Ishikawa (cell line): Measurements from ENCODE around the gene POFUT1.

Experiments
- CEBPB ChIP-seq: IDR thresholded peaks from 2 replicates; pipeline ENCODE4 v1.6.1; 2012
- CREB1 ChIP-seq: IDR thresholded peaks from 2 replicates; pipeline ENCODE4 v1.6.1; 2012; ENCODE audit warnings: low read depth
- EP300 ChIP-seq: IDR thresholded peaks from 2 replicates; pipeline ENCODE4 v1.6.1; 2012; ENCODE audit warnings: borderline replicate concordance
- FOXM1 ChIP-seq: IDR thresholded peaks from 2 replicates; pipeline ENCODE4 v1.6.1; 2012; ENCODE audit warnings: low read depth, borderline replicate concordance
- NFIC ChIP-seq: IDR thresholded peaks from 2 replicates; pipeline ENCODE4 v1.6.1; 2012
- TAF1 ChIP-seq: IDR thresholded peaks from 2 replicates; pipeline ENCODE4 v1.6.1; 2012; ENCODE audit warnings: low read depth, mild to moderate bottlenecking
- TEAD4 ChIP-seq: IDR thresholded peaks from 2 replicates; pipeline ENCODE4 v1.6.1; 2012
- USF1 ChIP-seq: IDR thresholded peaks from 2 replicates; pipeline ENCODE4 v1.6.1; 2012
- TF ChIP-seq, protein P1 (sequence below): IDR thresholded peaks from 2 replicates; pipeline ENCODE4 v1.6.1; 2012; ENCODE audit warnings: low read depth, mild to moderate bottlenecking
- TF ChIP-seq, protein P2 (sequence below): IDR thresholded peaks from 2 replicates; pipeline ENCODE4 v1.6.1; 2012

DNA sequence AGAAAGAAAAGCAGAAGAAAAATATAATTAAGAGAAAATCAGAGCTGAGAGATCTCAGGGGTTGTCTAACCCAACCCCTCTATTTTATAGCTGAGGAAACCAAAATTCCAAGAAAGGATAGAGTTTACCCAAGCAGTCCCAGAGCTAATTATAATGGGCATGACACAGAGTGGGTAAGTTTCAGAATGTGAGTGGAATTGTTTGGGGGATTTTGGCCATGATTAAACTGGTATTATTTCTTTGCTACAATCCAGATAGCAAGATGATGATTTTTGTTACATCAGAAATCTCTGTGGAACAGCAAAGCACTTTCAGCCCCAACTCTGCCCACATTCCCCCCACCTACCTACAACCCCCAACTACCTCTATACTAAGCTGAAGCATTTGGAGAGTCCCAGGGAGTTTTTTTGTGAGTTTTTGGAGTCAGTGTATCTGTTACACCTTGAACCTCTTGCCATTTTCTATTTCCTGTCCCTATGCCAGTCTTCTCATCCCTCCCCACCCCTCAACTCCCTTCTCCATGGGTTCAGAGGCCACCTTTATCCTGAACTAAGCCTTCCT, 24.7 kb downstream of the POFUT1 start:
- no peak for TF ChIP-seq EP300
- TF ChIP-seq TAF1: no peak
- TF ChIP-seq CREB1: no peak
- TF ChIP-seq USF1: no peak
- TF ChIP-seq NFIC: no peak
- TF ChIP-seq, protein P1, sequence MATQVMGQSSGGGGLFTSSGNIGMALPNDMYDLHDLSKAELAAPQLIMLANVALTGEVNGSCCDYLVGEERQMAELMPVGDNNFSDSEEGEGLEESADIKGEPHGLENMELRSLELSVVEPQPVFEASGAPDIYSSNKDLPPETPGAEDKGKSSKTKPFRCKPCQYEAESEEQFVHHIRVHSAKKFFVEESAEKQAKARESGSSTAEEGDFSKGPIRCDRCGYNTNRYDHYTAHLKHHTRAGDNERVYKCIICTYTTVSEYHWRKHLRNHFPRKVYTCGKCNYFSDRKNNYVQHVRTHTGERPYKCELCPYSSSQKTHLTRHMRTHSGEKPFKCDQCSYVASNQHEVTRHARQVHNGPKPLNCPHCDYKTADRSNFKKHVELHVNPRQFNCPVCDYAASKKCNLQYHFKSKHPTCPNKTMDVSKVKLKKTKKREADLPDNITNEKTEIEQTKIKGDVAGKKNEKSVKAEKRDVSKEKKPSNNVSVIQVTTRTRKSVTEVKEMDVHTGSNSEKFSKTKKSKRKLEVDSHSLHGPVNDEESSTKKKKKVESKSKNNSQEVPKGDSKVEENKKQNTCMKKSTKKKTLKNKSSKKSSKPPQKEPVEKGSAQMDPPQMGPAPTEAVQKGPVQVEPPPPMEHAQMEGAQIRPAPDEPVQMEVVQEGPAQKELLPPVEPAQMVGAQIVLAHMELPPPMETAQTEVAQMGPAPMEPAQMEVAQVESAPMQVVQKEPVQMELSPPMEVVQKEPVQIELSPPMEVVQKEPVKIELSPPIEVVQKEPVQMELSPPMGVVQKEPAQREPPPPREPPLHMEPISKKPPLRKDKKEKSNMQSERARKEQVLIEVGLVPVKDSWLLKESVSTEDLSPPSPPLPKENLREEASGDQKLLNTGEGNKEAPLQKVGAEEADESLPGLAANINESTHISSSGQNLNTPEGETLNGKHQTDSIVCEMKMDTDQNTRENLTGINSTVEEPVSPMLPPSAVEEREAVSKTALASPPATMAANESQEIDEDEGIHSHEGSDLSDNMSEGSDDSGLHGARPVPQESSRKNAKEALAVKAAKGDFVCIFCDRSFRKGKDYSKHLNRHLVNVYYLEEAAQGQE: no peak
- no peak for TF ChIP-seq CEBPB
- no peak for TF ChIP-seq FOXM1
- TF ChIP-seq, protein P2, sequence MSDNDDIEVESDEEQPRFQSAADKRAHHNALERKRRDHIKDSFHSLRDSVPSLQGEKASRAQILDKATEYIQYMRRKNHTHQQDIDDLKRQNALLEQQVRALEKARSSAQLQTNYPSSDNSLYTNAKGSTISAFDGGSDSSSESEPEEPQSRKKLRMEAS: no peak
- TF ChIP-seq TEAD4: no peak
